OCI-LY3 (cell line): Measurements from ENCODE around the gene PIP4P1.

Source experiments
- H2AFZ ChIP-seq: fragments of 200-600, 300-600 bp; shearing (Covaris generic); 2 replicates; pipeline ENCODE4 v1.6.0; 2014; ENCODE audit warnings: antibody characterized with exemption, low read depth, low read length
- H3K27ac ChIP-seq: fragments of 200-600, 300-600 bp; sonication (generic); 2 replicates; pipeline ENCODE4 v1.5.1; 2014; ENCODE audit warnings: mild to moderate bottlenecking, low read length, moderate library complexity, mixed read lengths
- H3K27me3 ChIP-seq: fragments of 200-600, 300-600 bp; sonication (generic); 2 replicates; pipeline ENCODE4 v1.6.1; 2014; ENCODE audit warnings: low read depth, low read length, mixed read lengths
- H3K36me3 ChIP-seq: fragments of 200-600, 300-600 bp; sonication (generic); replicated peaks from 2 replicates; pipeline ENCODE3; 2014; ENCODE audit warnings: low read depth, low read length, mixed read lengths
- H3K4me1 ChIP-seq: fragments of 300-600, 200-600 bp; sonication (generic); 2 replicates; pipeline ENCODE4 v1.6.1; 2014; ENCODE audit warnings: low read length, mixed read lengths
- H3K4me2 ChIP-seq: fragments of 200-600, 300-600 bp; sonication (generic); 2 replicates; pipeline ENCODE4 v1.6.1; 2014; ENCODE audit warnings: low read length, mixed read lengths
- H3K4me3 ChIP-seq: fragments of 300-600, 200-600 bp; sonication (generic); 2 replicates; pipeline ENCODE4 v1.5.1; 2014; ENCODE audit warnings: antibody characterized with exemption, mild to moderate bottlenecking, low read length, moderate library complexity
- H3K79me2 ChIP-seq: fragments of 300-600, 200-600 bp; shearing (Covaris generic); 2 replicates; pipeline ENCODE4 v1.6.1; 2014; ENCODE audit warnings: mild to moderate bottlenecking, low read length, mixed read lengths
- H3K9ac ChIP-seq: fragments of 300-600, 200-600 bp; shearing (Covaris generic); 2 replicates; pipeline ENCODE4 v1.6.0; 2014; ENCODE audit warnings: mild to moderate bottlenecking, low read length, moderate library complexity
- H3K9me3 ChIP-seq: fragments of 200-600, 300-600 bp; shearing (Covaris generic); 2 replicates; pipeline ENCODE4 v1.6.1; 2014; ENCODE audit warnings: low read length, mixed read lengths; ENCODE audit not compliant: insufficient read depth
- H4K20me1 ChIP-seq: fragments of 200-600, 300-600 bp; sonication (generic); 2 replicates; pipeline ENCODE4 v1.6.1; 2016; ENCODE audit warnings: low read length, mixed read lengths; ENCODE audit not compliant: insufficient read depth
- EZH2phosphoT487 ChIP-seq: fragments of 200-600 bp; shearing (Covaris generic); IDR thresholded peaks from 2 replicates; pipeline ENCODE4 v1.6.1; 2018; ENCODE audit warnings: antibody characterized with exemption, mixed run types, low read depth
- TF ChIP-seq, protein P1 (sequence below): fragments of 200-600, 300-600 bp; sonication (generic); IDR thresholded peaks from 2 replicates; pipeline ENCODE4 v1.5.1; 2014; ENCODE audit warnings: antibody characterized with exemption, low read length, low read depth

The PIP4P1 gene

DNA sequence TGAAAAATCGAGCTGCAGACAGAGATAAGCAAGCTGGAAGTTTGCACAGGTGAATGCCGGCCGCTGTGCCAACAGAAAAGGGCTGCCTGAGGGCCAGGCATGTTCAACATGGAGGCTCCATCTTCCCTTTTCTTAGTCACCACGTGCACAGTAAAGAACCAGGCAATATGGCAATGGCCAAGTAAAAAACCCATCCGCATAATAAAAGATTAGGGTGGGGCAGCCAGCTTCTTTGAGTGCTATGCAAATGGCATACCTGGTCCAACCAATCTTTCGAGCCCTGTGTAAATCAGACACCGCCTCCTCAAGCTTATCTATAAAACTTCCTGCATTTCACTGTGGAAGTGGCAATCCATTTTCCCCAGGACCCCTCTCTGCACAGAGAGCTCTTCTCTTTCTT, 24.7 kb upstream of the PIP4P1 start:
- Histone ChIP-seq H3K9me3 (no peaks in the 10 kb centered on the region), H3K27me3 (0 out of 2 replicates have a peak, but pooled peaks cover 5% of the 10 kb centered on the region), H2AFZ (no peak overlapping the region), H3K4me1 (peaks cover 13% of the 10 kb centered on the region), H3K36me3 (no peaks in the 10 kb centered on the region), H4K20me1 (no peaks in the 10 kb centered on the region), H3K4me3 (no peak overlapping the region), H3K4me2 (no peak overlapping the region), H3K9ac (no peak overlapping the region), H3K79me2 (no peaks in the 10 kb centered on the region), H3K27ac (no peak overlapping the region)
- no peak for TF ChIP-seq EZH2phosphoT487
- TF ChIP-seq, protein P1, sequence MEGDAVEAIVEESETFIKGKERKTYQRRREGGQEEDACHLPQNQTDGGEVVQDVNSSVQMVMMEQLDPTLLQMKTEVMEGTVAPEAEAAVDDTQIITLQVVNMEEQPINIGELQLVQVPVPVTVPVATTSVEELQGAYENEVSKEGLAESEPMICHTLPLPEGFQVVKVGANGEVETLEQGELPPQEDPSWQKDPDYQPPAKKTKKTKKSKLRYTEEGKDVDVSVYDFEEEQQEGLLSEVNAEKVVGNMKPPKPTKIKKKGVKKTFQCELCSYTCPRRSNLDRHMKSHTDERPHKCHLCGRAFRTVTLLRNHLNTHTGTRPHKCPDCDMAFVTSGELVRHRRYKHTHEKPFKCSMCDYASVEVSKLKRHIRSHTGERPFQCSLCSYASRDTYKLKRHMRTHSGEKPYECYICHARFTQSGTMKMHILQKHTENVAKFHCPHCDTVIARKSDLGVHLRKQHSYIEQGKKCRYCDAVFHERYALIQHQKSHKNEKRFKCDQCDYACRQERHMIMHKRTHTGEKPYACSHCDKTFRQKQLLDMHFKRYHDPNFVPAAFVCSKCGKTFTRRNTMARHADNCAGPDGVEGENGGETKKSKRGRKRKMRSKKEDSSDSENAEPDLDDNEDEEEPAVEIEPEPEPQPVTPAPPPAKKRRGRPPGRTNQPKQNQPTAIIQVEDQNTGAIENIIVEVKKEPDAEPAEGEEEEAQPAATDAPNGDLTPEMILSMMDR = no peak

DNA sequence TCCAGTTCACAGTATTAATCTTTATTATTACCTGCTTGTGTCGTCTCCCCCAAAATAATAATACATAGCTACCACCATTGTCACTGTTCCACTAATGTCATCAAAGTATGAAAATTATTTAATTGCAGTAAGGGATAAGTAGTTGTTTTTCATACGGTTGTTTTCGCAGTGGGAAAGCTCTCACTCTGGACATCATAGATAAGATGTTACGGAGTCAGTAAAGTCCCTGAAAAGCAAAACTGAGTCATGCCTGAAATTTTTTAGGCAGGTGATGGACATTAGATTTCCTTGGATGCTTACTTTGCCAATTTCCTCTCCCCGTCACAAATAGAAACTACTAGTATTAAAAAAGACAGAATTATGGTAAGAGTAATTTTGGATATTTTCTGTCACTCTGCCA, 21.1 kb upstream of the PIP4P1 start:
- Histone ChIP-seq H3K4me1 (peaks cover under 1% of the 10 kb centered on the region; the same call in 1 of the 2 replicates), H2AFZ (no peak overlapping the region), H3K27me3 (0 out of 2 replicates have a peak, but pooled peaks cover 5% of the 10 kb centered on the region), H3K9me3 (no peaks in the 10 kb centered on the region), H3K9ac (no peak overlapping the region), H3K4me2 (no peak overlapping the region), H3K4me3 (no peak overlapping the region), H3K36me3 (peaks cover 23% of the 10 kb centered on the region), H3K27ac (no peak overlapping the region), H3K79me2 (no peaks in the 10 kb centered on the region), H4K20me1 (no peaks in the 10 kb centered on the region)
- TF ChIP-seq EZH2phosphoT487 = no peak
- TF ChIP-seq, protein P1 = no peak

DNA sequence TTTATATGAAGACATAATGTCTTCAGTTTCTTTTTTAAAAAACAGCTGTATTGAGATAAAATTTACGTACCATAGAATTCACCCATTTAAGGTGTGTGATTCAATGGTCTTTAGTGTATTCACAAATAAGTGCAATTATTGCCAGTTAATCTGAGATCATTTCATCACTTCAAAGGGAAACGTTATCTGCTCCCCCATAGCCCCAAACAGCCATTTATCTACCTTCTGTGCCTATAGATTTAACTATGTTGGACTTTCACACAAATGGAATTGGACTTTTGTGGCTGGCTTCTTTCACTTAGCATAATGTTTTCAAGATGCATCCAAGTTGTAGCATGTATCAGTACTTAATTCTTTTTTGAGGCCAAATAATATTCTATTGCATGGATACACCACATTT, 17.7 kb upstream of the PIP4P1 start:
- Histone ChIP-seq H3K36me3 (peaks cover 56% of the 10 kb centered on the region), H3K79me2 (0 out of 2 replicates have a peak, but pooled peaks cover 2% of the 10 kb centered on the region), H3K27me3 (no peaks in the 10 kb centered on the region), H3K9ac (no peak overlapping the region), H4K20me1 (no peaks in the 10 kb centered on the region), H3K9me3 (no peaks in the 10 kb centered on the region), H3K27ac (no peak overlapping the region), H3K4me2 (no peak overlapping the region), H3K4me3 (no peak overlapping the region), H2AFZ (no peak overlapping the region), H3K4me1 (peaks cover 16% of the 10 kb centered on the region)
- TF ChIP-seq, protein P1 = no peak
- no peak for TF ChIP-seq EZH2phosphoT487

DNA sequence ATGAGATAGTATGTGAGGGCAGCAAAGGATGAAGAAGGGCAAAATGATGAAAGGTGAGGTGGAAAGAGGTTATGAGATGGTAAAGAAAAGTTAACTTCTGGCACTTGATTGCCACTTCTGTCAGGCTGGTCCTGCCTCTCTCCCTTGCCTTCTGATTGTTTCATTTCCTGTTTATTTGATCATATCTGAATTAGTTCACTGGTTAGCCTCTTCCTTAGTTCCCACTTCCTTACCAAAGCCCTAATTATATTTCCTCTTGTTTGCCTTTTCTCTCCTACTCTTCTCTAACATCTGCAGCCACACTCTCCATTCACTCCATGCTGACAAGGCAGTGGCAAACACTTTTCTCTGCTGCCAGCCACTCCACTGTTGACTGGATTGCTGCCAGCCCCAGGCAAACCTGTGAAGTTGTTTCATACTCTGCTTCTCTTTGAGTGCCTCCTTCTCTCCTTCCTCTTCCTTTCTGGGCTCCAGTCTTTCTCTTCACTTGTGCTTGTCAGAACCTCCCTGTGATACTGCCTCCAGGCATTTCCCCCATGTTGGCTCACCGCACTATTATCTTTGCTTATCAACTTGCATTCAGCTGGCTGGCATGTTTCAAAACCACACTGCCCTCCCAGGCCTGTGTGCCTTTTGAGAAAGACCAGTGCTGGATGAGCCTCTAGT, 16.1 kb upstream of the PIP4P1 start:
- Histone ChIP-seq H3K4me1 (peaks cover 16% of the 10 kb centered on the region), H4K20me1 (peaks cover 4% of the 10 kb centered on the region; the same call in 1 of the 2 replicates), H3K79me2 (peaks cover 16% of the 10 kb centered on the region), H3K9me3 (no peaks in the 10 kb centered on the region), H3K4me2 (no peak overlapping the region), H3K9ac (no peak overlapping the region), H2AFZ (no peak overlapping the region), H3K4me3 (no peak overlapping the region), H3K27me3 (no peaks in the 10 kb centered on the region), H3K36me3 (peaks cover 68% of the 10 kb centered on the region), H3K27ac (peak overlapping the region; percentile 40)
- no peak for TF ChIP-seq EZH2phosphoT487
- TF ChIP-seq, protein P1 = no peak
